GM21576 (cell line): ENCODE measurements around the gene APBA3.
A peak's percentile ranks its signal among the peaks of the same experiment; 100 is the strongest.

Experiments
- ATAC-seq: cut with Tn5 transposase; IDR thresholded peaks from one replicate; pipeline ENCODE4 v1.9.1; 2021; ENCODE audit warnings: mild to moderate bottlenecking, moderate library complexity; ENCODE audit not compliant: unreplicated experiment

The APBA3 gene, protein sequence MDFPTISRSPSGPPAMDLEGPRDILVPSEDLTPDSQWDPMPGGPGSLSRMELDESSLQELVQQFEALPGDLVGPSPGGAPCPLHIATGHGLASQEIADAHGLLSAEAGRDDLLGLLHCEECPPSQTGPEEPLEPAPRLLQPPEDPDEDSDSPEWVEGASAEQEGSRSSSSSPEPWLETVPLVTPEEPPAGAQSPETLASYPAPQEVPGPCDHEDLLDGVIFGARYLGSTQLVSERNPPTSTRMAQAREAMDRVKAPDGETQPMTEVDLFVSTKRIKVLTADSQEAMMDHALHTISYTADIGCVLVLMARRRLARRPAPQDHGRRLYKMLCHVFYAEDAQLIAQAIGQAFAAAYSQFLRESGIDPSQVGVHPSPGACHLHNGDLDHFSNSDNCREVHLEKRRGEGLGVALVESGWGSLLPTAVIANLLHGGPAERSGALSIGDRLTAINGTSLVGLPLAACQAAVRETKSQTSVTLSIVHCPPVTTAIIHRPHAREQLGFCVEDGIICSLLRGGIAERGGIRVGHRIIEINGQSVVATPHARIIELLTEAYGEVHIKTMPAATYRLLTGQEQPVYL

GRCh38 chr19:3761382-3762129, at the start of gene APBA3:
Gene APBA3, minus strand, starts transcription at chr19:3761692. Its CDS starts 1,428 bp downstream, at chr19:3760264.
- peak; percentile 43 for ATAC-seq

DNA sequence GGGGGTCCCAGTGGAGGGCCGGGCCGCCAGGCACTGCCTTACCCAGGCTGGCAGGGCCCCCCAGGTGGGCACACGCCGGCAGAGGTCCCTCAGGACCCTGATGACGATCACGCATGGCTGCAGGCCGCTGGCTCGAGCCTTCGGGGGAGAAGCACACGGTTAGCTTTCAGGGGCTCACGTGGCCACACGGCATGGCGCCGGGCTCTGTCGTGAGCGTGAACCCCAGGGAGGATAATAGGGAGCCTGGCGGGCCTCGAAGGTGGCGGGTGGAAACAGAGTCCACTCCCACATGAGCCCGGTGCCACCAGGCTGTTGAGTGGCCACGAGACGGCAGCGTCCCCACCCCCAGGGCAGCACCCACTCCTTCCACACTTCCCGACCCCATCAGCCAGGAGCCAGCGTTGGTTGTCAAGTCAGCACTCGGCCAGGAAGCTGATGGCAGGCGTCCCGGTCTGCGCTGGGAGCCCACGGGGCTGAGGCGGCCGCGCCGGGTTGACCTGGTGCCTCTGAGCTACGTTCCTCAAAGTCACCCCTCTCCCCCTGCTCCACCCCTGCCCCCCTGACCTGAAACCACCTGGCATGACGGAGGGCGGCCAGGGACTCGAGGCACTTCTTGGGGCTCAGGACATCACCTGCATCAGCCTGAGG, 49.3 kb upstream of the APBA3 start:
- no peak for ATAC-seq

GRCh38 chr19:3809881-3810707, 48.6 kb upstream of the APBA3 start:
- no peak for ATAC-seq

GRCh38 chr19:3808420-3809143, 47.1 kb upstream of the APBA3 start:
- no peak for ATAC-seq

GRCh38 chr19:3807574-3808354, 46.3 kb upstream of the APBA3 start:
- ATAC-seq, result no peak

GRCh38 chr19:3807131-3807480, 45.6 kb upstream of the APBA3 start:
- no peak for ATAC-seq

DNA sequence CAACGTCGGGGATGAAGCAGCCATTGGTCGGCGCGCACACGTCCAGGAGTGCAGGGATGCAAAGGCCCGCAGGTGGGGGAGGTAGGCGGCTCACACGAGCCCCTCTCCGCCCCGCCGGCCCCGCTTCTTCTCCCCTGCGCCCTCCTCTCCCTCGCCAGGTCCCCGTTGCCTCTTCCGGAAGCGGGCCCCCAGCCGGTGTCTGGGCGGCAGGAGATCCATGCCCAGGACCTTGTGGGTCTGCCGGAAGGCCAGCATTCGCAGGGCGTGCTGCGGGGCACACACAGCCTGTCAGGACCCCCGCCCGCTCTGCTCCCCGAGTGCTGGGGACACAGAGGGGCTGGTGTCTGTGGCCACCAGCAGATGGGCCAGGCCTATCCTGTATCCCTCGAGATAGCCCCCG, 44.4 kb upstream of the APBA3 start:
- no peak for ATAC-seq

- no peak for ATAC-seq
These were observed 42.9 kb upstream of the APBA3 start for GRCh38 chr19:3804429-3804828.

GRCh38 chr19:3803986-3804385, 42.5 kb upstream of the APBA3 start:
- ATAC-seq, result no peak

DNA sequence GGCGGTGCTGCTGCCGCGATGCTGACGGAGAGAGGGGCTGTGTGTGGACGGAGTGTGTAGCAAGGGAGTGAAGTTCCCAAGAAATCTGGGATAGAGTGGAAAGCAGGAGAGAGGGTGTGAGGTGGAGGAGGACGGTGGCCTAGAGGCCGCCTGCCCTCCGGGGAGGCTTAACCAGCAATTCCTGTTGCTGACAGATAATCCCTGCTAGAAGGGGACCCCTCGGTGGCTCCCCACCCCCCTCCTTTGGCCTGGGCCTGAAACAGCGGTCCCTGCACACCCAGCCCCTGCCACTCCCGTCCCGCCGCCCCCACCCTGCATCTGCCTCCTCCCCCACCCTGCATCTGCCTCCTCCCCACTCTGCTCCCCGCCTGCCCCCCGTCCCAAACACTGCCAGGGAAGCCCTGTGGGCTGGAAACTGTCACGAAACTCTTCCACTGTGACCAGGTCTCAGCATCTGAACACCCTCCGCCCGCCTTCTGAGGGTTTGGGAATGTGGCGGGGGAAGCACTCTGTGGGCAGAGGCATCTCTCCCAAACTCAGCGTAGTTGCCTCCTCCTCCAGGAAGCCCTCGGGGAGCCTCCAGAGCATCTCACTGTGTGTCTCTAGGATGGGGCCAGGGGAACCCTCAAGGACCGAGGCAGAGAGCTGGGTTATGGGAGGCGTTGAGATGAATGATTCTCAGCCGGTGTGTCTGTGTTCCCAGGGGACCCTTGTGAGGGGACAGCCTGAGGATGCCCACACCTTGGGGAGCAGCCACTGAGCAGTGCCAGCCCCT, 41.8 kb upstream of the APBA3 start:
- no peak for ATAC-seq

DNA sequence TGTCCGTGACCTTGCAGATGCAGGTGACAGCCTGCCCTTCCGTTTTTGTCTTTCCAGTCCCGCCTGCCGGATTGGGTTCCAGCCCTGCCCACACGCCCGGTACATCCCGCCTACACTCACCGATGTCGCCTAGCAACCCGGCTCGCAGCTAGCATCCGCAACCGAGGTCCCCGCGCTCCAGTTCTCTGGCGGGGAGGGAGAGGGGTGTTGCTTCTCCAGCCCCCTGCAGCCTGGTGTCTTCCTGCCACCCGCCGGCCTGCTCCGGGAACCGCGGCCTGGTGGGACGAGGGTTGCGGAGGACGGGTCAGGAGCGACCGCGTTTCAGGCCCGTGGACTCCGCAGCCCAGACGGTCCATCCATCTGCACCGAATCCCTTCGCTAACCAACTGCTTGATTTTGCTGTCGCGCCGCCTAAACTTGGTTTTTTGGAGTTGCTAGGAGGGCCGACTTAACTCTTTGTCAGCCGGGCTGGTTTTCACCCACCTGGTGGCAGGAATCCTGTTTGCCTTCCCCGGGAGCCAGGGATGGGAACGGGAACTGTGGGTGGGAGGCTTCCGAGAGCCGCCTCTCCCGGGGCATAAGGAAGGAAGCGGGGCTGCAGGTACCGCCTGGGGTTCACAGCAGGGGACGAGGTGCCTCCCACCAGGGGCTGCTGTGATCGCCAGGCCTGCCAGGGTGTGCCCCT, 40.1 kb upstream of the APBA3 start:
- no peak for ATAC-seq

GRCh38 chr19:3800996-3801395, 39.5 kb upstream of the APBA3 start:
- no peak for ATAC-seq

DNA sequence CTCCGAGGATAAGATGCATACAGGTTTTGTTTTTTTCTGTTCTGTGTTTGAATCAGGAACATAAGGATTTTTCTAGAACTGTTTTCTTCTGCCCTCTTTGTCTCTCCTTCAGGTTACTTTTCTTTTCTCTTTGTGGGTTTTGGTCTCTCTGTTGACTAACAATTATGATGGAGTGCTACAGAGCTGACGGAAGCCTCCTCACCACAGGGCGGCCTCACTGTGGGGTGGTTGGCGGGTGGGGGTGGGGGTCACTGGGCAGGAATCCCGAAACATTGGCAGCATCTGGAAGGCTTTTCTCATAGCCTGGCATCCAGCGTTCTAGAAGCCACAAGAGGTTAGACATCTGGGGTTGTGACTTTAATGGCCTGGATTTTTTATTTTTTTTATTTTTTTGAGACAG, 36.6 kb upstream of the APBA3 start:
- no peak for ATAC-seq

GRCh38 chr19:3796358-3796757, 34.9 kb upstream of the APBA3 start:
- ATAC-seq, result no peak

GRCh38 chr19:3793799-3794198, 32.3 kb upstream of the APBA3 start:
- no peak for ATAC-seq

- ATAC-seq, result no peak
These were observed 30.6 kb upstream of the APBA3 start for GRCh38 chr19:3792114-3792513.

DNA sequence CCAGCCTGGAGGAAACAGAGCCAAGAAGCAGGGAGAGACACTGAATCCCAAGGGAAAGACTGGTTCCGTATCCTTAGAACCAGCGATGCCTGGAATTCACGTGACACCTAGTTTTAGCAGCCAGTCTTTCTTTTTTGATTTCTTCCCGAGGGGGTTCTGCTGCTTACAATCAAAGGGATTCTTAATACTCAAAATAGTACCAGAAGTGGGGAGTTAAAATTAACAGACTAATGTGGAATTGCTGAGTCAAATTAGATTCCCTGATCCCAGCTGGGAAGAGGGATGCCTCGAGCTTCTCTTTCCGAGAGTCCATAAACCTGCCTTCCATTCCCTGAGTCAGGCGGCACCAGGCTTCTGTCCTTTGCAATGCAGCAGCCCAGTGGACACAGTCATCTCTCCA, 29.4 kb upstream of the APBA3 start:
- no peak for ATAC-seq

DNA sequence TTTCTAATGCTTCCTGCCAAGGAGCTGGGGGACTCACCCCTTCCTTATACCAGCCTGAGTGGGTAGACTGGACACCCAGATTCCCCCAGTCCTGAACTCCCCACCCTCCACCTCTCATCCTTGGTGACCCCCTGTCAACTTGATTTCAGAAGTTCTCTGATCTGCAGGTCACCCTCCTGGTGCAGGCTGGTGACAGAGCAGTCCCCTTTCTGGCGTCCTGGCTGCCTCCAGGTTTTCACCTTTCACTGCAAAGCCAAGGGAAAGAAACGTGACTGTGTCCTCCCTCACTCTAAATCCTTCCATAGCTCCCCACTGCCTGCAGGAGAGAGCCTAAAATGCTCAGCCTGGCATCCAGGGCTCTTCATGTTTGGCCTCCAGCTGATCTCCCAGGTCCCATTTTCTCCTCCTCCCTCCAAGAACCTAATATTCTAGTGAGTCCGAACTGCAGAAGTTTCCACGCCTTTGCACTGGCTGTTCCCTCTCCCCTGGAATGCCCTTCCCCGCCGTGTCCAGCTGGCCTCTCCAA, 28.8 kb upstream of the APBA3 start:
- no peak for ATAC-seq
